GM21529 (cell line): ENCODE results near the gene TMOD1.

Experiments
- ATAC-seq: cut with Tn5 transposase; IDR thresholded peaks from one replicate; pipeline ENCODE4 v1.9.1; 2021; ENCODE audit not compliant: unreplicated experiment

TMOD1 gene

GRCh38 chr9:97515662-97516061 lies 14.2 kb downstream of the TMOD1 start:
- no peak for ATAC-seq

DNA sequence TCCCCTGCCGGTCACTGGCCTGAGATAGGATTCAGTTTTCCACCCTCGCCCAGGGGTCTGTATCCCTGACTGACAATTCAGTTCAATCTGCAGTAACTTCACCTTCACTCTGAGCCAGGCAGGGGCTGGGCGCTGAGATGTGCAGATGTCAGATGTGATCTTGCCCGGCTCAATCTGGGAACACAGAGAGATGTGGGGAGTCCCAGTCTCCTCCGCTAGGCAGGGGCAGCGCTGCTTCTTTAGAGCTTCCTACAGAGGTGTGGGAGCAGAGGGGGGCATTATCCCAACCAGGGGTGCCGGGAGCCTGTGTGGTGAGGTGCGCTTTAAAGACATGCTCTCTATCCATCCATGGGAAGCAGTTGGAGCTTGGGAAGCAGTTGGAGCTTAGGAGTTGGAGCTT lies 14.6 kb downstream of the TMOD1 start:
- ATAC-seq: no peak

GRCh38 chr9:97517331-97518089 lies 16.0 kb downstream of the TMOD1 start:
- ATAC-seq: no peak

DNA sequence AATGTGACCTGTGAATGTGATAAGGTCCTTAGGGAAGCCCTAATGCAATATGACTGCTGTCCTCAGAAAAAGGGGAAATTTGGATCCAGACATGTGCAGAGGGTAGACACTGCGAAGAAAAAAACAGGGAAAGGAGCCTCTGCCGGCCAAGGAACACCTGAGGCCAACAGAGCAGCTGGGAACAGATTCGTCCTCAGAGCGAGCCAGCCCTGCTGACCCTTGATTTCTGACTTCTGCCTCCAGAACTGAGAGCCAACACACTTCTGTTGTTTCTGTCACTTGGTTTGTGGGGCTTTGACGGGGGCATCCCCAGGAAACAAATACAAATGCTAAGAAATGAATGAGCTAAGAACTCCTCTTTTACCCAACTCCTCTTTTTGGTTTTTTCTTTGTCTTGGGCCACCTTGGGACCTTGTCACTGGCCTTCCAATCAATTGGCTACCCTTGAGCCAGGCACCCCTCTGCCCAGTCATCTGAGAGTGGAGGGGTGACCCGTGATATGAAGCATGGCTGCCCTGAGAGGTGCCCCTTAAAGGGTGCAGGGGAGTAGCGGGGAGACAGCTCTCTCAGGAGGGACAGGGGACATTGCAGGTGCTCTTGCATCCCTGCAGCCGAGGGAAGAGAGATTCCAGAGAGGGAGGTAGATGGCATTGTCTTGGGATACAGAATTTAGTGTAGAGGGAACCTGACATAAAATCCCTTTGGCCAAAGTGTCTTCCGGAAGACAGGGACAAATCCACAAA lies 16.9 kb downstream of the TMOD1 start:
- no peak for ATAC-seq

GRCh38 chr9:97518909-97519307 lies 17.4 kb downstream of the TMOD1 start:
- no peak for ATAC-seq

GRCh38 chr9:97519441-97519970 lies 18.0 kb downstream of the TMOD1 start:
- no peak for ATAC-seq

GRCh38 chr9:97521576-97522333 lies 20.3 kb downstream of the TMOD1 start:
- no peak for ATAC-seq

DNA sequence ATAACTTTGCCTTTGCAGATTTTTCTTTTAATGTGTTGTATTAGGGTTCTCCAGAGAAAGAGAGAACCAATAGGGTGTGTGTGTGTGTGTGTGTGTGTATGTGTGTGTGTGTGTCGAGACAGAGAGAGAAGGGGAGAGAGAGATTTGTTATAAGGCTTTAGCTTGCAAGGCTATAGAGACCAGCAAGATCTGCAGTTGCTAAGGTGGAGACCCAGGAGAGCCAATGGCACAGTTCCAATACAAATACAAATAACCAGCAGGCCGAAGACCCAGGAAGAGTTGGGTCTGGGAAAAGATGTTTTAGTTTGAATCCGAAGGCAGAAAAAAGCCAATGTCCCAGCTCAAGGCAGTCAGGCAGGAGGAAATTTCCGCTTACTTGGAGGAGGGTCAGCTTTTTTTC lies 23.0 kb downstream of the TMOD1 start:
- ATAC-seq: no peak

GRCh38 chr9:97525451-97525850 lies 24.0 kb downstream of the TMOD1 start:
- ATAC-seq: no peak

DNA sequence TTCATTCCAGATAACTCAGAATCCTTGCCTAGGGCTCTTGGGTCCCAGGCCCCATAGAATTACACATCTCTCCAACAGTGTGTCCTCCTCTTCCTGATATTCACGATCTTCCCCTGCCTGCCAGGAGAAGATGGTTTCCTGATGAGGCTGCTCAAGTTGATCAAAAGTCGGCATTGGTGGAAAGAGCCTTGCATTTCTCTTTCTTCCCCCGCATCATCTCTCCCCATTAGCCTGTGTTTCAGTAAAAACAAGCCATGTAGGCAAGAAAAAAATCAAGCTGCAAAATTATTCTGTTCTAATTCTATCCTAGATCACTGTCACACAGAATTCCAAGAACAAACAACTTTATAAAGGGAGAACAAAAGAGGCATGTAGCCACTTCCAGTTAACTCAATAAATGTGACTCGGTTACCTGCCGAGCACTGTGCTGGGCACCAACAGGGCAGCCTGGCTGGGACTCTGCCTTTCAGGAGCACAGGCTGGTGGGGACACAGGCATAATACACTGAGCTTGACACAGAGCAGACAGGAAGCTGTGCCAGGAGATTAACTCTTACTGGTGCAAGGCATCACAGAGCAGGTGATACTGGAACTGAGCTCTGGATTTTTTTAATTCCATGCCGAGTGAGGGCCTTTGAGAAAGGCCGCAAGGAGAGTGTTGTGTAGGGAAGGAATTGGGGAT lies 25.6 kb downstream of the TMOD1 start:
- no peak for ATAC-seq

DNA sequence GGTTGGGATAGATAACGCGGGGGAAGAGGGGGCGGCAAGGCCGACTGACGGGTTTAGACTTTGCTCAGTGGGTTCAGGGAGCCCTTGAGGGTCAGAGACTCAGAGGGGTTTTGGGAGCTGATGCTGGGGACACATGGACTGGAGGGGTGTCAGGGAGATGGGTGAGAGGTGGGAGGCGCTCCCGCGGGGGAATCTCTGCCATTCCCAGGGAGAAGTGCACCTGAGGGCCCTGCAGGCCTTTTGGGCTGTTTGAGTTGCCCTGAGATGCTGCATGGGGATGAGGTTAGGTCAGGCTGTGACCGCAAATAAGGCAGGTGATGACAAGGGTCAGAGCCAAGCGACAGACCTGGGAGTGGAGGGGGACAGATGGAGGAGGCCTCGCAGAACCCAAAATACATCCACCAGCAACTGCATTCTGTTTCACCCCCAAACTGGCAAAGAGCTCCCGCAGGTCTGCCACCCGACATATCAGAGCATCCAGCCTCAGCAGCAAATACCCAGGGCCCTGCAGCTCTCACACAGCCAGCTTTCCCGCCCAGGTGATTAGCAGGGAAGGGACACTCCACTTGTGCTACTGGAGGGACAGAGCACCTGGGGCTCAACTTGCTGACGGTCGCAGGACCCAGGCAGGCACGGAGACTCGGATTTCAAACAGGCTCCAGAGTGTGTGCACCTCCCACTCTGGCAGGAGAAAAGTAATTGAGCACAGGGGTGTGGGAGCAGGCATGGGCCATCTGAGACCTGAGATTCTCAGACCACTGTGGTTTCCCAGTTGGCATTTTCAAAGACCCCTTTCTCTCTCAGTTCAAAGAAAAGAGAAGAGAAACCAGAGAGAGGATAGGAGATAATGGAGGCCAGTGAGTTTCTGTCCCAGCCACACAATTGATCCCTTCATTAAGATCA lies 26.4 kb downstream of the TMOD1 start:
- ATAC-seq: no peak

GRCh38 chr9:97528529-97529230 lies 27.2 kb downstream of the TMOD1 start:
- no peak for ATAC-seq

DNA sequence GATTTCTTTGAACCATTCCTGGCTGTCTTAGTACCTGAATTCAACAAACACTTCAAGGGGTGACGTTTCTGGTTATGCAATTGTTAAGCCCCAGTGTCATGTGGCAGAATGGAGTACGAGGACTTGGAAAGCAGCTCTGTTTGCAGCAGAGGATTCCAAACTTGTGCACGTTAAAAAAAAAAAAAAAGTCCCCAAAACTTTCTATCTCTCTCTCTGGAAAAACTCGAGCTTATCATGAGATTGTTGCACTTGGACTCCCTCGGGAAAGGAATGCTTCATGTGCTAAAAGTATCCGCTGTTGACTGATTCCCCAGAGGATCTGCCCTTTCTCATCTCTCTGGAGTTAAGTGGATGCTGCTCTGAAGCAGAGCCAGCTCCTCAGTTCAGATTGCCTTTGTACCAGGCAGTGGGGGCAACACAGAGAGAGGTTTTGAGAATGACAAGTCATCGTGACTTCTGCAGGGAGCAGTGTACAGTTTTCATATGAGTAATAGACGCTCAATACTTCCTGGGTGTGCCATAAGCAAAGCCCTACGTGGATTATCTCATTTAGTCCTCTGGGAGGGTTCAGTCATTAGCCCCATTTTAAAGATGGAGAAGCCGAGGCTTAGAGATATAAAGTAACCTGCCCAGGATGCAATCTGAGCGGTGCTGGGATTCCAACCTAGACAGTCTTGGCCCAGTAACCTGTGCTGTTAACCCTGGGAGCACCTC lies 28.1 kb downstream of the TMOD1 start:
- ATAC-seq: peak; percentile 89

DNA sequence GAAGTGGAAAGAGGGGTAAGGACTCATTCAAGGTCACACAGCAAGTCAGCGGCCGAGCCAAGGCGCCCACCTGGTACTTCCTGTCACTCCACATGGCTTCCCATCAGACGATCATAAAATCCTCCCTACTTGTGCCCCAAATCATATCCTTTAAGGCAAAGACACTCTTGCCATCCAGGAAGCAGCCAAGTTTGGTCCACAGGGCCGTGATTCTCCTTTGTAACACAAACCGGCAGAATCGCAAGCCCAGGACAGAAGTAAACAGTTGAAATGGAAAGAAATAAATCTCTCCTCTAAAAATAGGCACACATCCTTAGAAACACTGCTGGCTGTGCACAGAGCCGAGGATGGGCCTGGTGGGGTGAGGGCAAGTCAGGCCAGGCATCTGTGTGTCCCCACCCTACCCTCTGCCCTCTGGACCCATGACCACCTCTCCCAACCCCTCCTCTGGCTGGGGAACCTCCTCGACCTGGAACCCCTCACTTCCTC lies 30.5 kb downstream of the TMOD1 start:
- ATAC-seq: no peak

- no peak for ATAC-seq
These were observed 32.7 kb downstream of the TMOD1 start for GRCh38 chr9:97534185-97534584.

GRCh38 chr9:97534961-97535594 lies 33.6 kb downstream of the TMOD1 start:
- ATAC-seq: no peak

GRCh38 chr9:97535771-97536170 lies 34.3 kb downstream of the TMOD1 start:
- ATAC-seq: no peak

GRCh38 chr9:97536480-97536879 lies 35.0 kb downstream of the TMOD1 start:
- no peak for ATAC-seq
